GM21381 (cell line): Measurements from ENCODE around the gene TXLNA.

Experiments
- ATAC-seq: cut with Tn5 transposase; IDR thresholded peaks from one replicate; pipeline ENCODE4 v1.9.1; 2021; ENCODE audit warnings: mild to moderate bottlenecking, moderate library complexity; ENCODE audit not compliant: unreplicated experiment

Gene TXLNA

DNA sequence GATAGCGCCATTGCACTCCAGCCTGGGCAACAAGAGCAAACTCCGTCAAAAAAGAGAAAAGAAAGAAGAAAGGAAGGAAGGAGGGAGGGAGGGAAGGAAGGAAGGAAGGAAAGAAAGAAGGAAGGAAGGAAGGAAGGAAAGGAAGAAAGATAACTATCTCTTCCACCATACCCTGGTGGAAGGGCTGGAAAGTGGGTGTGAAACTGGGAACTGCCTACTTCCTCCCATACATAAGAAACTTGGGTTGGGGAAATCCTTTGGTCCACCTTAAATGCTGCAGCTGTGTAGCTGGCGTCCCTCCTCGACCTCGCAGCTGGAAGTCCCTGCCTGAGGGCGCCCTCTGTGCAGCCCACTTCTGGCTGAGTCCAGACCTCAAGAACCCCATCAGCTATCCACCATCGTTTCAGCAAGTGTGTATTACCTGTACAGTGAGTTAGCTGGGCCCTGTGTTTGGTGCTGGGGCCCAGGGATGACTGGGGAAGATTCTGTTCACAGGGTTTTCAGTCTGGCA lies 62.9 kb downstream of the TXLNA start:
- no peak for ATAC-seq

- no peak for ATAC-seq
Measured at GRCh38 chr1:32246888-32247273, 67.4 kb downstream of the TXLNA start, which contains the start of gene FAM167B. FAM167B (plus strand) TSS chr1:32247222; CDS start chr1:32247422, 200 bp downstream.

GRCh38 chr1:32247452-32247851 lies 68.0 kb downstream of the TXLNA start:
- ATAC-seq = no peak
